GM12891 (cell line): ENCODE results near the gene RAB29.

Source experiments
- DNase-seq: peaks from one replicate; pipeline ENCODE4 v3.0.0; 2011; ENCODE audit warnings: low spot score; ENCODE audit not compliant: insufficient read length
- FAIRE-seq: peaks from 2 replicates; lab custom pipeline; 2011; peaks lifted over from hg19 to GRCh38; lab: Jason Lieb, UNC
- PAX5 ChIP-seq: IDR thresholded peaks from 2 replicates; pipeline ENCODE4 v1.6.1; 2011; ENCODE audit warnings: low read length, moderate library complexity, mild to moderate bottlenecking; ENCODE audit not compliant: insufficient read depth, severe bottlenecking
- POLR2A ChIP-seq: IDR thresholded peaks from 2 replicates; pipeline ENCODE4 v1.6.1; 2011; ENCODE audit warnings: low read depth, low read length, control low read depth
- POLR2AphosphoS5 ChIP-seq: IDR thresholded peaks from 2 replicates; pipeline ENCODE4 v1.6.1; 2011; ENCODE audit warnings: low read depth, low read length, control low read depth
- POU2F2 ChIP-seq: IDR thresholded peaks from 2 replicates; pipeline ENCODE4 v1.6.1; 2011; ENCODE audit warnings: low read depth, mild to moderate bottlenecking, control low read depth, low read length, moderate library complexity
- SPI1 ChIP-seq: IDR thresholded peaks from 2 replicates; pipeline ENCODE4 v1.6.1; 2011; ENCODE audit warnings: low read depth, low read length, control low read depth
- TAF1 ChIP-seq: IDR thresholded peaks from 2 replicates; pipeline ENCODE4 v1.6.1; 2011; ENCODE audit warnings: low read depth, low read length, control low read depth

Gene RAB29

GRCh38 chr1:205810448-205811157 lies 35.3 kb upstream of the RAB29 start:
- FAIRE-seq (no peak), DNase-seq (no peak)
- TF ChIP-seq POLR2A (no peak), TAF1 (no peak), POLR2AphosphoS5 (no peak), PAX5 (no peak), SPI1 (no peak), POU2F2 (no peak)

DNA sequence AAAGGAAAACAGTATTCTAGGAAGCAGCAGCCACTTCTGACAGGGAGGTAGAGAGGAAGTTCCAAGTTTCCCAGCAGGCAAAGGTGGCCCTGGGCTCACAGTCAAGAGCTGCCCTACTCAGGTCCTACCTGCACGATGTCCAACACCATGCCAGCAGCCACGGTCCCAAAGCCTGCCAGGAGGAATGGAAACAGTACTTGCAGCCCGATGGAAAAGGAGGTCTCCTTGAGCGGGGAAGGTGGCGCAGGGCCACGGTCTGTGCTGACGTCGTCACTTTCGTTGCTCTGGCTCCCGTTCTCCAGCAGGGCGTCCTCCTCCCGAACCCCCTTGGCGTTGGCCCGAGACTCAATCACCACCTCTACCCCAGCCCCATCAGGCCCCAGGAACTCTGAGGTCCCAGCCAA lies 34.7 kb upstream of the RAB29 start:
- no peak for TF ChIP-seq SPI1
- no peak for TF ChIP-seq POLR2A
- DNase-seq = no peak
- FAIRE-seq = no peak

DNA sequence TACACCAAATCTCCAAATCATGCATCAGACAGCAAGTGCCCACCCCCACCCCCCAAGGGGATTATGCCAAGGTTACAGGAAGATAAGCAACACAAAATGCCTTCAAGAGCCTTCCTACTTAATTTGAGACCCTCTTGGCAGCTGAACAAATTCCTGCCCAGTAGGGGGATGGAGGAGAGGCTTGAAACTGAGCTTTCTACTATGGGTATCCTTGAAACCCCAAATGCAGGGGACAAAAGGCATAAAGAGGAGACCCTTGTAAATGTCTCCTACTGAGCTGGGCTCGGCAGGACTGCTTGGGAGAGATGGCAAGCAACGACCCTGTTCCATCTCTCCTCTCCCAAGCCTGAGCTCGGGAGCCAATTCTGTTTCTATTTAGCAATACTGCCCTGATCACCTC lies 34.2 kb upstream of the RAB29 start:
- DNase-seq (no peak), FAIRE-seq (no peak)
- TF ChIP-seq POLR2A (no peak), TAF1 (no peak), SPI1 (no peak), POLR2AphosphoS5 (no peak), PAX5 (no peak), POU2F2 (no peak)

GRCh38 chr1:205805082-205805711 lies 29.9 kb upstream of the RAB29 start:
- FAIRE-seq (no peak), DNase-seq (no peak)
- TF ChIP-seq SPI1 (no peak), TAF1 (no peak), POLR2AphosphoS5 (no peak), POU2F2 (no peak), POLR2A (no peak), PAX5 (no peak)

- no peak for FAIRE-seq
- TF ChIP-seq POLR2A = no peak
- TF ChIP-seq PAX5 = no peak
- TF ChIP-seq POLR2AphosphoS5 = no peak
- TF ChIP-seq SPI1 = no peak
- no peak for TF ChIP-seq TAF1
- no peak for TF ChIP-seq POU2F2
- DNase-seq = no peak
These were observed 29.3 kb upstream of the RAB29 start for GRCh38 chr1:205804605-205805004.

GRCh38 chr1:205803986-205804385 lies 28.7 kb upstream of the RAB29 start:
- FAIRE-seq (no peak), DNase-seq (no peak)
- no peak for TF ChIP-seq POU2F2
- no peak for TF ChIP-seq SPI1
- TF ChIP-seq POLR2A = no peak
- TF ChIP-seq TAF1 = no peak
- TF ChIP-seq POLR2AphosphoS5 = no peak
- TF ChIP-seq PAX5 = no peak

- FAIRE-seq (no peak), DNase-seq (no peak)
- TF ChIP-seq POU2F2 = no peak
- TF ChIP-seq SPI1 = no peak
- TF ChIP-seq TAF1 = no peak
These were observed 26.8 kb upstream of the RAB29 start for GRCh38 chr1:205802060-205802459.

GRCh38 chr1:205800981-205801703 lies 25.9 kb upstream of the RAB29 start:
- DNase-seq (no peak), FAIRE-seq (no peak)
- TF ChIP-seq TAF1 (no peak), POLR2A (no peak), SPI1 (no peak), POU2F2 (no peak), POLR2AphosphoS5 (no peak), PAX5 (no peak)

DNA sequence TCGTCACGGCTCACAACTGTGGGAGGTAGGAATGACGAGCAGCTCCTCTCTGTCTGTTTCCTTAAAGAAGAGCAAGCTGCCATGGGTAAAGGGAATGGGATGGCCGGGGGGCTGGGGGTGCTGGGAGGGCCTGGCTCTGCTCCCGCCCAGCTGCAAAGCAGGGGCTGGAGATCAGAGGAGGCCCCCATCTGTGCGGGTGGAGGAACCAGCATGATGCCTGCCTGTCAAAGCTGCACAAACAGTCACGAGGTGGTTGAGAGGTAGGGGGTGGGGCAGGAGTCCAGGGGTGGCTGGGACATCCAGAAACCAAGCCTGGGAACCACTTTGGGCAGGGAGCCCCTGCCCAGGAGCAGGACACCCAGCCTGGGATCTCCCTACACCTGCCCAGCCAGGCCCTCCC lies 25.1 kb upstream of the RAB29 start:
- TF ChIP-seq TAF1 (no peak), PAX5 (no peak), POU2F2 (no peak), POLR2AphosphoS5 (no peak), POLR2A (no peak)
- FAIRE-seq (no peak), DNase-seq (no peak)
